Activated CD8-positive, alpha-beta memory T cell treated with anti-CD3 and anti-CD28 coated beads, Interleukin-2, amount 10 ng/mL, durations not matched to agents 7 days and 5 days (primary cell): ENCODE data around the gene IL17RE. TPM values are rescaled to one million over a fixed set of nuclear protein-coding genes. Genes with fewer than 3 reads are reported as not detected.
"Not testable (repeated sequence)": the region's sequence is repeated elsewhere in the genome, so short reads cannot be mapped to it uniquely, and the experiment has no call there.

ENCODE experiments used
- ATAC-seq: fragments of 150-1000 bp; cut with Tn5 transposase; one replicate; pipeline ENCODE4 v1.10.0; 2021; ENCODE audit warnings: moderate library complexity
- CTCF ChIA-PET: fragments of 350-600 bp; sonication (Branson Sonifier 250); formaldehyde crosslinking; loops from one replicate; lab custom pipeline; 2021; ENCODE audit warnings: antibody characterized with exemption; lab: Charles Lee
- DNase-seq: peaks from one replicate; pipeline ENCODE4 v3.0.0-alpha.2; 2020
- H3K27ac Mint-ChIP-seq: one replicate; pipeline ENCODE4 v1.8.0; 2021; ENCODE audit warnings: mild to moderate bottlenecking, mixed read lengths
- H3K27me3 Mint-ChIP-seq: one replicate; pipeline ENCODE4 v1.8.0; 2021; ENCODE audit warnings: mixed read lengths
- H3K36me3 Mint-ChIP-seq: one replicate; pipeline ENCODE4 v1.8.0; 2021; ENCODE audit warnings: mild to moderate bottlenecking, mixed read lengths
- H3K4me1 Mint-ChIP-seq: one replicate; pipeline ENCODE4 v1.8.0; 2021; ENCODE audit warnings: mixed read lengths
- H3K4me3 Mint-ChIP-seq: one replicate; pipeline ENCODE4 v1.8.0; 2021; ENCODE audit warnings: mild to moderate bottlenecking, moderate library complexity, mixed read lengths
- H3K9me3 Mint-ChIP-seq: one replicate; pipeline ENCODE4 v1.8.0; 2022; ENCODE audit warnings: low read depth, mixed read lengths
- total RNA-seq, 2 experiments: library from RNA; stranded (reverse); gene quantifications; one replicate each; pipeline ENCODE4 v1.2.3, GENCODE V29; 2021

IL17RE gene
- total RNA-seq, 2 experiments from 2014 or later: 0.68 to 1.9 TPM

- peaks cover 15% of the 10 kb centered on the region for H3K4me1 Mint-ChIP-seq
- no peak overlapping the region for H3K4me3 Mint-ChIP-seq
- H3K9me3 Mint-ChIP-seq: no peaks in the 10 kb centered on the region
- H3K27ac Mint-ChIP-seq: no peak overlapping the region
- CTCF ChIA-PET: no interaction called here
- no peak for ATAC-seq
- peaks cover 6% of the 10 kb centered on the region for H3K36me3 Mint-ChIP-seq
- no peaks in the 10 kb centered on the region for H3K27me3 Mint-ChIP-seq
- DNase-seq: no peak
Measured at GRCh38 chr3:9887480-9887879, 15.2 kb upstream of the IL17RE start.

- ATAC-seq: no peak
- no peak overlapping the region for H3K27ac Mint-ChIP-seq
Measured at GRCh38 chr3:9888540-9888939, 14.1 kb upstream of the IL17RE start.

GRCh38 chr3:9889405-9889804 lies 13.2 kb upstream of the IL17RE start:
- no peak for ATAC-seq
- no peaks in the 10 kb centered on the region for H3K9me3 Mint-ChIP-seq
- H3K4me3 Mint-ChIP-seq: no peak overlapping the region
- DNase-seq: no peak
- CTCF ChIA-PET: interaction anchor here (0.8 to 2.9 kb wide), 2 partner anchors 11 to 43 kb away, joined by 3 to 22 read pairs; partner anchors contain the start of gene CRELD1
- no peak overlapping the region for H3K27ac Mint-ChIP-seq
- H3K4me1 Mint-ChIP-seq: peaks cover 32% of the 10 kb centered on the region
- peaks cover 24% of the 10 kb centered on the region for H3K36me3 Mint-ChIP-seq
- no peaks in the 10 kb centered on the region for H3K27me3 Mint-ChIP-seq

More at GRCh38 chr3:9888540-9888939, 14.1 kb upstream of the IL17RE start:
- Mint-ChIP-seq H3K27me3 (no peaks in the 10 kb centered on the region), H3K9me3 (no peaks in the 10 kb centered on the region), H3K4me3 (no peak overlapping the region), H3K4me1 (peaks cover 24% of the 10 kb centered on the region), H3K36me3 (peaks cover 17% of the 10 kb centered on the region)
- CTCF ChIA-PET: no interaction called here
- no peak for DNase-seq

GRCh38 chr3:9890249-9891071 lies 12.2 kb upstream of the IL17RE start, which contains the start of gene JAGN1:
Gene JAGN1, plus strand, starts transcription at chr3:9890610. Its CDS starts 113 bp downstream, at chr3:9890723.
- H3K9me3 Mint-ChIP-seq: no peaks in the 10 kb centered on the region
- CTCF ChIA-PET: interaction anchor here (0.6 to 2.9 kb wide), 12 partner anchors 10 to 396 kb away, joined by 3 to 22 read pairs (median 3); partner anchors contain the start of genes CRELD1 and PRRT3
- H3K4me1 Mint-ChIP-seq: peaks cover 38% of the 10 kb centered on the region
- no peaks in the 10 kb centered on the region for H3K27me3 Mint-ChIP-seq
- peaks cover 29% of the 10 kb centered on the region for H3K36me3 Mint-ChIP-seq
- H3K27ac Mint-ChIP-seq: peak within 1 kb of the TSS; percentile 97
- DNase-seq (peak; percentile 94), ATAC-seq (peak; percentile 92)
- H3K4me3 Mint-ChIP-seq: peak within 1 kb of the TSS; percentile 97

GRCh38 chr3:9891072-9891622 lies 11.5 kb upstream of the IL17RE start:
- Mint-ChIP-seq H3K4me1 (peaks cover 38% of the 10 kb centered on the region), H3K27ac (peak overlapping the region; percentile 97), H3K9me3 (no peaks in the 10 kb centered on the region), H3K36me3 (peaks cover 30% of the 10 kb centered on the region), H3K27me3 (no peaks in the 10 kb centered on the region), H3K4me3 (peak overlapping the region; percentile 97)
- ATAC-seq (no peak), DNase-seq (no peak)
- CTCF ChIA-PET: interaction anchor here (0.8 to 2.9 kb wide), 10 partner anchors 11 to 395 kb away, joined by 3 to 22 read pairs (median 4); partner anchors contain the start of gene CRELD1

GRCh38 chr3:9893739-9894138 lies 8.9 kb upstream of the IL17RE start:
- CTCF ChIA-PET: interaction anchor here (0.6 to 1.7 kb wide), 4 partner anchors 9 to 50 kb away, joined by 3 to 5 read pairs (median 3); partner anchors contain the start of genes IL17RE and RPUSD3

GRCh38 chr3:9895715-9896114 lies 6.9 kb upstream of the IL17RE start:
- DNase-seq, H3K9me3 Mint-ChIP-seq, H3K27me3 Mint-ChIP-seq, CTCF ChIA-PET, H3K4me3 Mint-ChIP-seq, H3K27ac Mint-ChIP-seq, ATAC-seq: not testable (repeated sequence)
- H3K4me1 Mint-ChIP-seq: peaks cover 32% of the 10 kb centered on the region
- H3K36me3 Mint-ChIP-seq: peaks cover 30% of the 10 kb centered on the region

More at GRCh38 chr3:9893739-9894138, 8.9 kb upstream of the IL17RE start:
- peaks cover 30% of the 10 kb centered on the region for H3K36me3 Mint-ChIP-seq
- no peak for ATAC-seq
- DNase-seq: no peak
- H3K4me3 Mint-ChIP-seq: no peak overlapping the region
- no peaks in the 10 kb centered on the region for H3K27me3 Mint-ChIP-seq
- H3K4me1 Mint-ChIP-seq: peaks cover 38% of the 10 kb centered on the region
- no peak overlapping the region for H3K27ac Mint-ChIP-seq
- H3K9me3 Mint-ChIP-seq: no peaks in the 10 kb centered on the region

- not testable (repeated sequence) for H3K9me3 Mint-ChIP-seq, H3K27me3 Mint-ChIP-seq, DNase-seq, H3K27ac Mint-ChIP-seq, ATAC-seq, H3K4me3 Mint-ChIP-seq
- peaks cover 32% of the 10 kb centered on the region for H3K4me1 Mint-ChIP-seq
- H3K36me3 Mint-ChIP-seq: peaks cover 28% of the 10 kb centered on the region
- CTCF ChIA-PET: interaction anchor here (1.2 kb wide), 1 partner anchor 15 kb away, joined by 3 read pairs; no protein-coding TSS in a partner anchor
Measured at GRCh38 chr3:9896755-9897407, 5.8 kb upstream of the IL17RE start.

GRCh38 chr3:9897408-9898372 lies 5.0 kb upstream of the IL17RE start:
- no peaks in the 10 kb centered on the region for H3K9me3 Mint-ChIP-seq
- ATAC-seq (no peak), DNase-seq (no peak)
- no peak overlapping the region for H3K4me3 Mint-ChIP-seq
- peaks cover 22% of the 10 kb centered on the region for H3K36me3 Mint-ChIP-seq
- H3K4me1 Mint-ChIP-seq: peaks cover 35% of the 10 kb centered on the region
- no peaks in the 10 kb centered on the region for H3K27me3 Mint-ChIP-seq
- peak overlapping the region; percentile 4 for H3K27ac Mint-ChIP-seq
- CTCF ChIA-PET: interaction anchor here (1.2 kb wide), 1 partner anchor 14 kb away, joined by 3 read pairs; no protein-coding TSS in a partner anchor

- Mint-ChIP-seq H3K4me1 (peaks cover 37% of the 10 kb centered on the region), H3K4me3 (no peak overlapping the region), H3K27ac (no peak overlapping the region), H3K27me3 (no peaks in the 10 kb centered on the region), H3K36me3 (peaks cover 13% of the 10 kb centered on the region), H3K9me3 (no peaks in the 10 kb centered on the region)
- DNase-seq (no peak), ATAC-seq (no peak)
- CTCF ChIA-PET: interaction anchor here (1.2 kb wide), 1 partner anchor 13 kb away, joined by 3 read pairs; no protein-coding TSS in a partner anchor
Measured at GRCh38 chr3:9898467-9899241, 4.0 kb upstream of the IL17RE start.

GRCh38 chr3:9899289-9899791 lies 3.3 kb upstream of the IL17RE start:
- no peaks in the 10 kb centered on the region for H3K27me3 Mint-ChIP-seq
- H3K4me3 Mint-ChIP-seq: no peak overlapping the region
- H3K36me3 Mint-ChIP-seq: peaks cover 6% of the 10 kb centered on the region
- H3K9me3 Mint-ChIP-seq: no peaks in the 10 kb centered on the region
- peaks cover 31% of the 10 kb centered on the region for H3K4me1 Mint-ChIP-seq
- ATAC-seq (no peak), DNase-seq (no peak)
- no peak overlapping the region for H3K27ac Mint-ChIP-seq
- CTCF ChIA-PET: interaction anchor here (1.1 kb wide), 1 partner anchor 13 kb away, joined by 3 read pairs; no protein-coding TSS in a partner anchor
